ENCODE measurements around the gene LHPP. TPM values are rescaled to one million over a fixed set of nuclear protein-coding genes. Genes with fewer than 3 reads are reported as not detected.

The LHPP gene
- total and polyA plus RNA-seq, 10 of the 15 experiments (the other 5 are each of a cell fraction or from before 2014, with no cell fraction given): 0.79 to 9.8 (median 6.7) TPM

GRCh38 chr10:124661660-124662180 is 200.1 kb downstream of the LHPP start:
- WGBS (ENCODE audit: insufficient coverage, insufficient replicate concordance, low lambda C conversion rate, missing lambda C conversion rate): 97% methylated on average over 9 of the region's 9 CpGs
- no peak overlapping the region for H3K9ac ChIP-seq (ENCODE audit: control insufficient read depth, insufficient read depth, low read length)
- ChIA-PET CTCF (interaction anchor here (2.4 kb wide), 1 partner anchor 80 kb away, joined by 12 read pairs; no protein-coding TSS in a partner anchor), RAD21 (ENCODE audit: unreplicated experiment) (interaction anchor here (0.8 kb wide), 1 partner anchor 70 kb away, joined by 3 read pairs; no protein-coding TSS in a partner anchor), POLR2A (interaction anchor here (0.9 kb wide), 1 partner anchor 12 kb away, joined by 4 read pairs; no protein-coding TSS in a partner anchor), SMC1A (ENCODE audit: uncharacterized antibody, unreplicated experiment) (no interaction called here)
- no peaks in the 10 kb centered on the region; the same call in 1 of the 2 replicates for H3K79me2 ChIP-seq (ENCODE audit: control insufficient read depth, insufficient read depth, low read length)
- no peak for DNase-seq (ENCODE audit: low read depth, low spot score)
- H3K4me2 ChIP-seq (ENCODE audit: control insufficient read depth, insufficient read depth): no peak overlapping the region
- peaks cover 12% of the 10 kb centered on the region for H3K4me1 ChIP-seq (ENCODE audit: control insufficient read depth, insufficient read depth, low read length)
- H3K27ac ChIP-seq (ENCODE audit: control insufficient read depth, insufficient read depth): no peak overlapping the region
- no TSS peak for BruUV-seq (replicated peaks)
- no peak for ATAC-seq
- no peaks in the 10 kb centered on the region for H3K27me3 ChIP-seq (replicated peaks in 1 of 2; ENCODE audit: control insufficient read depth in 2 of 2, insufficient read depth in 2 of 2, low read length in 1 of 2)
- no peaks in the 10 kb centered on the region for H3K9me3 ChIP-seq (replicated peaks; ENCODE audit: control insufficient read depth, insufficient read depth, low read length)
- H2AFZ ChIP-seq (ENCODE audit: control insufficient read depth, low read depth, low read length): no peak overlapping the region
- intact Hi-C loops (cut with micrococcal nuclease; ENCODE audit: unreplicated experiment): no loop called here
- peaks cover 4% of the 10 kb centered on the region; the same call in 1 of the 2 replicates for H4K20me1 ChIP-seq (ENCODE audit: control insufficient read depth, insufficient read depth)
- peaks cover 0 to 12% of the 10 kb centered on the region in 2 experiments for H3K36me3 ChIP-seq (ENCODE audit: control insufficient read depth in 2 of 2, insufficient read depth in 2 of 2, low read length in 1 of 2)
- H3K4me3 ChIP-seq: no peak overlapping the region
- in situ Hi-C loops (cut with MboI): no loop called here
- TF ChIP-seq ELK1 (IDR thresholded peaks at IDR 0.05; ENCODE audit: low read depth, low read length) (no peak), FOS (IDR thresholded peaks at IDR 0.05; ENCODE audit: borderline replicate concordance, extremely low read depth, insufficient read length) (no peak), RELA (IDR thresholded peaks at IDR 0.05; ENCODE audit: borderline replicate concordance, partially characterized antibody) (no peak), BCL3 (IDR thresholded peaks at IDR 0.05; ENCODE audit: borderline replicate concordance, insufficient read depth, low read depth, low read length, poor library complexity, severe bottlenecking) (no peak), IRF5 (IDR thresholded peaks at IDR 0.05; ENCODE audit: borderline replicate concordance) (no peak), STAT1 (conservative IDR thresholded peaks at IDR 0.05) (no peak), SMAD5 (IDR thresholded peaks at IDR 0.05; ENCODE audit: low read depth) (no peak), YY1 (IDR thresholded peaks at IDR 0.05; ENCODE audit: low read depth, low read length) (no peak), GABPA (IDR thresholded peaks at IDR 0.05; ENCODE audit: low read depth) (no peak)
- no peak for FAIRE-seq
